ENCODE measurements around the gene CCDC28A.

Gene CCDC28A

DNA sequence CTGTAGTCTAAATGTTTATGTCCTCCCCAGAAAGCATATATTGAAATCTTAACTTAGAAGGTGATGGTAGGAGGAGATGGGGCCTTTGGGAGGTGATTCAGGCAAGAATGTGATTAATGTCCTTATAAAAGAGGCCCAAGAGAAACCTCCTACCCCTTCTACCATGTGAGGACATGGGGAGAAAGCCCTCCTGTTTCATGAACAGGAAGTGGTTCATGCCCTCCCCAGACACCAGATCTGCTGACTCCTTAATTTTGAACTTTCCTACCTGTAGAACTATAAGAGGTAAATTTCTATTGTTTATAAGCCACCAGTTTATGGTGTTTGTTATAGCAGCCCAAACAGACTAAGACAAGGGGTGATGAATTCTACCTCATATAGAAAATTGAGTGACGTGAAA, 13.6 kb downstream of the CCDC28A start:
- Histone ChIP-seq H3K27ac (ENCODE audit: low read depth, low read length) (no peak overlapping the region), H3K36me3 (ENCODE audit: control insufficient read depth in 1 of 2, insufficient read depth in 2 of 2, low read length in 2 of 2) (peaks cover 0 to 19% of the 10 kb centered on the region in 2 donors), H3K4me1 (ENCODE audit: control insufficient read depth in 1 of 2, insufficient read depth in 2 of 2, low read length in 2 of 2) (no peaks in the 10 kb centered on the region)

DNA sequence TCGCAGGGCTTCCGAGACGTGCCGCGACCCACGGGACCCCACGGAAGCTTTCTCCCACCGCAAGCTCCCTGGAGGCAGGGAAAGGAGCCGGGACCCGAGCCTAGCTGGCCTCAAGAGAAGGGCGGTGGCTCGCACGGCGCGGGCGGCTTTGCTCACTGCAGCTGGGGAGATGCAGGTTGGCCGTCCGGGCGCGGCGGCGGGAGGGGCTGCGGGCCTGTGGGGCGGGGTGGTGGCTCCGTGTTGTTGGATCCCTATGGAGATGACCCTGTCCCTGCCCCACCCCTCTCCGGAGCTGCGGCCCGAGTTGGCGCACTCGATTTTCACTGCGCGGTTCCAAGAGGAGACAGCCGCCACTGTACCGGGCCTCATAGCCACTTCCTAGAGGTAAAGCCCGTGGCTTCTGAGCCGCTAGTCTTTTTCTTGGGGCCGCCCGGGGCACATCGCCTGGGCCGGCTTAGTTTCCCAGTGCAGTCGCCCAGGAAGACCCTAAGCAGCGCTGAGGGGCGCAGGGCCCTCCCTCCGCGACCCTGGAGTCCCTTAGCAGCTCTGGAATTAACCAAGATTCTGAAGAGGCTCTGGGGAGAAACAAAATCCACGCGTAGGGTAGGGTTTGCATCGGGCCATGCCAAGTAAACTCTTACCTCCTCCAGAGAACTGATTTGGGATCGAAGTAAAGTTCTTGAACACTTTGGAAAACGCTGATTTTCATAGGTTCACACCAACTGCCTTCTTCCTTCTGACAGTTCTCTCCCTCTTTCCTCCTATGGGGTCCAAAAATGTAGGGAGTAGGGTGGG, 22.4 kb downstream of the CCDC28A start, which contains the start of gene ECT2L:
Gene ECT2L, plus strand, starts transcription at position 279 of the 795 bp plus-strand sequence. CDS start 17,188 bp downstream, outside the sequence.
- Histone ChIP-seq H3K4me3 (ENCODE audit: low read depth in 1 of 2, low read length in 2 of 2) (peak within 1 kb of the TSS; percentile 61 to 65), H3K9me3 (ENCODE audit: control insufficient read depth in 1 of 2, low read length in 2 of 2) (no peaks in the 10 kb centered on the region), H3K27ac (ENCODE audit: low read depth, low read length) (no peak within 1 kb of the TSS), H3K36me3 (ENCODE audit: control insufficient read depth in 1 of 2, insufficient read depth in 2 of 2, low read length in 2 of 2) (peaks cover 0 to 10% of the 10 kb centered on the region in 2 donors), H3K4me1 (ENCODE audit: control insufficient read depth in 1 of 2, insufficient read depth in 2 of 2, low read length in 2 of 2) (peaks cover 3 to 14% of the 10 kb centered on the region in 2 donors), H3K27me3 (ENCODE audit: control insufficient read depth in 1 of 2, insufficient read depth in 2 of 2, low read length in 2 of 2) (no peaks in the 10 kb centered on the region), H3K9ac (ENCODE audit: low read depth in 1 of 2, low read length in 2 of 2) (peak within 1 kb of the TSS; percentile 47 to 61)

More for the DNA sequence above, 13.6 kb downstream of the CCDC28A start:
- no peak overlapping the region for H3K4me3 ChIP-seq (ENCODE audit: low read depth in 1 of 2, low read length in 2 of 2)
- H3K27me3 ChIP-seq (ENCODE audit: control insufficient read depth in 1 of 2, insufficient read depth in 2 of 2, low read length in 2 of 2), result no peaks in the 10 kb centered on the region
- no peaks in the 10 kb centered on the region for H3K9me3 ChIP-seq (ENCODE audit: control insufficient read depth in 1 of 2, low read length in 2 of 2)
- no peak overlapping the region for H3K9ac ChIP-seq (ENCODE audit: low read depth in 1 of 2, low read length in 2 of 2)

GRCh38 chr6:138796771-138797170, 23.2 kb downstream of the CCDC28A start:
- peaks cover 3 to 14% of the 10 kb centered on the region in 2 donors for H3K4me1 ChIP-seq (ENCODE audit: control insufficient read depth in 1 of 2, insufficient read depth in 2 of 2, low read length in 2 of 2)
- no peaks in the 10 kb centered on the region for H3K9me3 ChIP-seq (ENCODE audit: control insufficient read depth in 1 of 2, low read length in 2 of 2)
- H3K4me3 ChIP-seq (ENCODE audit: low read depth in 1 of 2, low read length in 2 of 2), result no peak overlapping the region
- H3K27ac ChIP-seq (ENCODE audit: low read depth, low read length), result no peak overlapping the region
- H3K27me3 ChIP-seq (ENCODE audit: control insufficient read depth in 1 of 2, insufficient read depth in 2 of 2, low read length in 2 of 2), result no peaks in the 10 kb centered on the region
- H3K9ac ChIP-seq (ENCODE audit: low read depth in 1 of 2, low read length in 2 of 2), result no peak overlapping the region
- H3K36me3 ChIP-seq (ENCODE audit: control insufficient read depth in 1 of 2, insufficient read depth in 2 of 2, low read length in 2 of 2), result peaks cover 0 to 6% of the 10 kb centered on the region in 2 donors

- no peaks in the 10 kb centered on the region for H3K9me3 ChIP-seq (ENCODE audit: control insufficient read depth in 1 of 2, low read length in 2 of 2)
- no peak overlapping the region for H3K9ac ChIP-seq (ENCODE audit: low read depth in 1 of 2, low read length in 2 of 2)
- H3K27me3 ChIP-seq (ENCODE audit: control insufficient read depth in 1 of 2, insufficient read depth in 2 of 2, low read length in 2 of 2), result no peaks in the 10 kb centered on the region
- H3K27ac ChIP-seq (ENCODE audit: low read depth, low read length), result no peak overlapping the region
- peaks cover 3 to 14% of the 10 kb centered on the region in 2 donors for H3K4me1 ChIP-seq (ENCODE audit: control insufficient read depth in 1 of 2, insufficient read depth in 2 of 2, low read length in 2 of 2)
- peaks cover 0 to 1% of the 10 kb centered on the region in 2 donors for H3K36me3 ChIP-seq (ENCODE audit: control insufficient read depth in 1 of 2, insufficient read depth in 2 of 2, low read length in 2 of 2)
- H3K4me3 ChIP-seq (ENCODE audit: low read depth in 1 of 2, low read length in 2 of 2), result no peak overlapping the region
Observed at GRCh38 chr6:138797806-138798446, 24.4 kb downstream of the CCDC28A start.

GRCh38 chr6:138800377-138801150, 27.0 kb downstream of the CCDC28A start:
- Histone ChIP-seq H3K27me3 (ENCODE audit: control insufficient read depth in 1 of 2, insufficient read depth in 2 of 2, low read length in 2 of 2) (no peaks in the 10 kb centered on the region), H3K9ac (ENCODE audit: low read depth in 1 of 2, low read length in 2 of 2) (no peak overlapping the region), H3K4me3 (ENCODE audit: low read depth in 1 of 2, low read length in 2 of 2) (no peak overlapping the region)

DNA sequence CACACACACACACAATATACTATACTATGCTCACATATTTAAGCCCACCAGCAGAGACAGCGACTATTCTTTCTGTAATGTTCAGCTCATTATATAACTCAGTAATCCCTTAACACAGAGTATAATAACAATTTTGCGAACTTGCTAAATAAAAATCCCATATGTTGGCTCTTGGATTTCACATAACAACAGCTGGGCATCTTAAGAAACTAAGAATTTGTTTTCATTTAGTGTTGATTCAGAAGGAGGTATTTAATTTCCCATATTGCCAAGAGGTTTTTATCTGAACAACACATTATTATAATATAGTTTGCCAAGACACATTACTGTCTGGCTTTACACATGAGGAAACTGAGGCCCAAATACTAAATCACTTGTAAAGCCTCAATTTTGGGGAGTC, 29.8 kb downstream of the CCDC28A start:
- Histone ChIP-seq H3K4me3 (ENCODE audit: low read depth in 1 of 2, low read length in 2 of 2) (no peak overlapping the region), H3K4me1 (ENCODE audit: control insufficient read depth in 1 of 2, insufficient read depth in 2 of 2, low read length in 2 of 2) (no peaks in the 10 kb centered on the region), H3K9me3 (ENCODE audit: control insufficient read depth in 1 of 2, low read length in 2 of 2) (no peaks in the 10 kb centered on the region), H3K36me3 (ENCODE audit: control insufficient read depth in 1 of 2, insufficient read depth in 2 of 2, low read length in 2 of 2) (no peaks in the 10 kb centered on the region), H3K9ac (ENCODE audit: low read depth in 1 of 2, low read length in 2 of 2) (no peak overlapping the region), H3K27me3 (ENCODE audit: control insufficient read depth in 1 of 2, insufficient read depth in 2 of 2, low read length in 2 of 2) (no peaks in the 10 kb centered on the region), H3K27ac (ENCODE audit: low read depth, low read length) (no peak overlapping the region)

More at GRCh38 chr6:138800377-138801150, 27.0 kb downstream of the CCDC28A start:
- Histone ChIP-seq H3K9me3 (ENCODE audit: control insufficient read depth in 1 of 2, low read length in 2 of 2) (no peaks in the 10 kb centered on the region), H3K36me3 (ENCODE audit: control insufficient read depth in 1 of 2, insufficient read depth in 2 of 2, low read length in 2 of 2) (no peaks in the 10 kb centered on the region), H3K27ac (ENCODE audit: low read depth, low read length) (no peak overlapping the region), H3K4me1 (ENCODE audit: control insufficient read depth in 1 of 2, insufficient read depth in 2 of 2, low read length in 2 of 2) (peaks cover 3 to 14% of the 10 kb centered on the region in 2 donors)

GRCh38 chr6:138803861-138804260, 30.3 kb downstream of the CCDC28A start:
- no peak overlapping the region for H3K27ac ChIP-seq (ENCODE audit: low read depth, low read length)
- no peak overlapping the region for H3K9ac ChIP-seq (ENCODE audit: low read depth in 1 of 2, low read length in 2 of 2)
- H3K9me3 ChIP-seq (ENCODE audit: control insufficient read depth in 1 of 2, low read length in 2 of 2), result no peaks in the 10 kb centered on the region
- no peaks in the 10 kb centered on the region for H3K27me3 ChIP-seq (ENCODE audit: control insufficient read depth in 1 of 2, insufficient read depth in 2 of 2, low read length in 2 of 2)
- no peak overlapping the region for H3K4me3 ChIP-seq (ENCODE audit: low read depth in 1 of 2, low read length in 2 of 2)
- no peaks in the 10 kb centered on the region for H3K4me1 ChIP-seq (ENCODE audit: control insufficient read depth in 1 of 2, insufficient read depth in 2 of 2, low read length in 2 of 2)
- H3K36me3 ChIP-seq (ENCODE audit: control insufficient read depth in 1 of 2, insufficient read depth in 2 of 2, low read length in 2 of 2), result no peaks in the 10 kb centered on the region

GRCh38 chr6:138805016-138805765, 31.6 kb downstream of the CCDC28A start:
- H3K27me3 ChIP-seq (ENCODE audit: control insufficient read depth in 1 of 2, insufficient read depth in 2 of 2, low read length in 2 of 2), result no peaks in the 10 kb centered on the region

DNA sequence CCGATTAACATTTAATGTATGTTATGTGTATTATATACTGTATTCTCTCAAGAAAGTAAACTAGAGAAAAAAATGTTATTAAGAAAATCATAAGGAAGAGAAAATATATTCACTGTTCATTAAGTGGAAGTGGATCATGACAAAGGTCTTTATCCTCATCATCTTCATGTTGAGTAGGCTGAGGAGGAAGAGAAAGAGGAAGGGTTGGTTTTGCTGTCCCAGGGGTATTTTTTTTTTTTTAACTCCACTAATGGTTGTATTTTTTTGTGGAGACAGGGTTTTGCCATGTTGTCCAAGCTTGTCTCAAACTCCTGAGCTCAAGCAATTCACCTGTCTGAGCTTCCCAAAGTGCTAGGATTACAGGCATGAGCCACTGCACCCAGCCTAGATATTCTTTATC, 33.3 kb downstream of the CCDC28A start:
- Histone ChIP-seq H3K9me3 (ENCODE audit: control insufficient read depth in 1 of 2, low read length in 2 of 2) (no peaks in the 10 kb centered on the region), H3K27ac (ENCODE audit: low read depth, low read length) (no peak overlapping the region), H3K9ac (ENCODE audit: low read depth in 1 of 2, low read length in 2 of 2) (no peak overlapping the region), H3K4me3 (ENCODE audit: low read depth in 1 of 2, low read length in 2 of 2) (no peak overlapping the region), H3K36me3 (ENCODE audit: control insufficient read depth in 1 of 2, insufficient read depth in 2 of 2, low read length in 2 of 2) (no peaks in the 10 kb centered on the region), H3K4me1 (ENCODE audit: control insufficient read depth in 1 of 2, insufficient read depth in 2 of 2, low read length in 2 of 2) (no peaks in the 10 kb centered on the region), H3K27me3 (ENCODE audit: control insufficient read depth in 1 of 2, insufficient read depth in 2 of 2, low read length in 2 of 2) (no peaks in the 10 kb centered on the region)

More at GRCh38 chr6:138805016-138805765, 31.6 kb downstream of the CCDC28A start:
- H3K4me1 ChIP-seq (ENCODE audit: control insufficient read depth in 1 of 2, insufficient read depth in 2 of 2, low read length in 2 of 2), result no peaks in the 10 kb centered on the region
- H3K27ac ChIP-seq (ENCODE audit: low read depth, low read length), result no peak overlapping the region
- H3K4me3 ChIP-seq (ENCODE audit: low read depth in 1 of 2, low read length in 2 of 2), result no peak overlapping the region
- no peak overlapping the region for H3K9ac ChIP-seq (ENCODE audit: low read depth in 1 of 2, low read length in 2 of 2)
- no peaks in the 10 kb centered on the region for H3K36me3 ChIP-seq (ENCODE audit: control insufficient read depth in 1 of 2, insufficient read depth in 2 of 2, low read length in 2 of 2)
- no peaks in the 10 kb centered on the region for H3K9me3 ChIP-seq (ENCODE audit: control insufficient read depth in 1 of 2, low read length in 2 of 2)
